GM18517 (cell line): ENCODE results near the gene TRRAP.

Source experiments
- ATAC-seq: cut with Tn5 transposase; IDR thresholded peaks from one replicate; pipeline ENCODE4 v1.9.1; 2021; ENCODE audit warnings: mild to moderate bottlenecking, moderate library complexity; ENCODE audit not compliant: unreplicated experiment

Gene TRRAP

GRCh38 chr7:99021941-99022560 lies 143.7 kb downstream of the TRRAP start:
- ATAC-seq: no peak

DNA sequence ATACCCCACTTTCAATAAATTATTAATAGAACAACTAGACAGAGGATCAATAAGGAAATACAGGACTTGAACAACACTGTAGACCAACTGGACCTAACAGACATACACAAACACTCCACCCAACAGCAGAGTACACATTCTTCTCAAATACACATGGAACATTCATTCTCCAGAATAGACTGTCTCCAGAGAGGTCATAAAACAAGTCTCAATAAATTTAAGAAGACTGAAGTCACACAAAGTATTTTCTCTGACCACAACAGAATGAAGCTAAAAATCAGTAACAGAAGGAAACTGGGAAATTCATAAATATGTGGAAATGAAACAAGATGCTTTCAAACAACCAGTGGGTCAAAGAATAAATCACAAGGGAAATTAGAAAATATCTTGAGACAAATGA lies 145.7 kb downstream of the TRRAP start:
- ATAC-seq: no peak

GRCh38 chr7:99027241-99027640 lies 148.9 kb downstream of the TRRAP start:
- no peak for ATAC-seq

DNA sequence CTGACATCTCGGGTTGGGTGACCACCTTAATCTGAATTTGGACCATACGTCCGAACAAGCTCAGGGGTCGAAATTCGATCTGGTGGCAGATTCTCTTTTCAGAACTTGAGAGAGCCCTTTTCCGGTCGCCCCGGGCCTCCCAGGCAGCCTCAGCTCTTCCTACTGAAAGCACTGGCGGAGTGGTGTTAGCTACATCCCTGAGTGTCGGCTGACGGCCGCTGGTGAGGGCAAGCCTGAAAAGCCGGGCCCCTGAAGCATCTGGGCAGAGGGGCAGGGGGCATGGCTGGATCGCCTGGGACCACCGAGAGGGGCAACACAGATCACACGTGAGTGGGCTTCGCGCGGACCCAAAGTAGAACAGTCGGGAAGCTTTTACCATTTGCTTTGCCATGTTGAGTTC lies 149.5 kb downstream of the TRRAP start:
- ATAC-seq: no peak

GRCh38 chr7:99028261-99028973 lies 150.1 kb downstream of the TRRAP start:
- ATAC-seq: no peak

DNA sequence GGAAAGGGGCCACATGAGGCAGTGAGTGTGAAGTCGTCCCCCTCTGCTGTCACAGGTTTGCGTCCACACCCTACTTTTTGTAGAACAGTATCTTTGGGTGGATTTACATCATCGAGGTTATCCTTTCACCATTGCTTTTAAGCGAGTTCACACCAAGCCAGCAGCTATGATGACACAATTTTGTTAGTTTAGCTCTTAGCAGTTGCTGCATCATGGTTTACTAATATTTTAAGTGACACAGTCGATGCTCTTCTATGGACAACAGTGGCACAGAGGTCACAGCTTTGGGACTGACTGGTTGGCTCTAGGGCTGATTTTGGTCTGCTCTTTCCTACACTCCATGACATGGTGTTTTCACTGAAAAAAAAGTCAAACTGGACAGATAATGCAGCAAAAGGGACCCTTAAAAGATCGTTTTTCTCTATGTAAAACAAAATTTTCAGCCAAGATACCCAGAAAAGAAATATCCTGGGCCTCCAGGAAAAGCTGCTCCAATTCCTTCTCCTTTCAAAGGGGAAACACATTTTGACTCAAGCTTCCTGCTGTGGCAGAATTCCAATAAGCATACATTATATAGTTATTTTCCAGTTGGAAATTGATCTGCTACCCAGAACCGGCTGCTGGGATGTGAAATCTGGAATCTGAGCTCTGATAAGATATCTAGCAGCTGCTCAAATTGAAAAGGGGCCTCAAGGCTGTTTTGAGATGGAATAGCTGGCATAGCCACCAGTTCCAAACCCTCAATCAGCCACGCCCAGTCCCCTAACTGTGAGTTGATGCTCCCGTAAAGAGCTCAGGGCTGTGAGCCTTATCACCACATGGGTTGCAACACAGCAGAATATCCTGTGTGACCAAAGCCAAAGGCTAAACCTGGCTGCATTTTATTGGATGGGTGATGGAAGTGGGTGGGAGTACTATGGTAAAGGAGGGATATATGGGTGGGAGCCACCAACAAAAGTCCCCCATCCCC lies 151.4 kb downstream of the TRRAP start:
- no peak for ATAC-seq

DNA sequence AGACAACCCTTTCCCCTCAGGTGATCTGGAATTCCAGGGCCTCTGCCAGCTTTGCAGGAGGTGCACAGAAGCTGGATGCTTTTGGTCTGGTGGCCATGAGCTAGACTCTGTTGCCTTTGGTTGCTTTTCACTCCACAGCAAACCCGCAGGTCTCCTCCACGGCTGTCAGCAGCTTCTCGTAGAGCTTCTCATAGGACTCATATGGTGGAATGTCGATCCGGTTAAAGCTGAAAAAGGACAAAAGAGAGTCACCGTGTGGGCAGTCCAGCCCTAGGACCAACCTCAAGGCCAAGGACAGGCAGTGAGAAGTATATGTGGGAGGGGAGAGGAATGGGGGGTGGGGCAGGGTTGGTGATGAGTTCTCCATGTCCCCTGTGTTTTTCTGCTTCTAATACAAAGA lies 152.1 kb downstream of the TRRAP start:
- no peak for ATAC-seq

GRCh38 chr7:99030951-99031350 lies 152.6 kb downstream of the TRRAP start:
- no peak for ATAC-seq

DNA sequence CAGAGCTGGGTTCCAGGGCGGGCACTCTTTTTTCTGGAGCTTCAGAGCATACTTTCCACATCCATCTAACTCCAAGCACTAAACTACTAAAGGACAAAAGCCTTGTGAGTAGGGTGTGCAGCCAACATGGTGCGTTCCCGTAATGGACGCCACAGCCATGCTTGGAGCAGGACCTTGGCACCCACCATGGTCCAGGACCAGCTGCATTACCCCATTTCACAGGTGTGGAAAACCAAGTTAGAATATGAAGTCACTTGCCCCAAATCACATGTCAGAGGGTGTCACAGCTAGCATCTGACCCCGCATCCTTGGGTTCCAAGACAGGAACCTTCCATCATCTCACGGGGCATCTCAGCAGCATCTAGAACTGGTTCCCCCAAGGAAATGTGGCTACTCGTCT lies 153.2 kb downstream of the TRRAP start:
- ATAC-seq: no peak

DNA sequence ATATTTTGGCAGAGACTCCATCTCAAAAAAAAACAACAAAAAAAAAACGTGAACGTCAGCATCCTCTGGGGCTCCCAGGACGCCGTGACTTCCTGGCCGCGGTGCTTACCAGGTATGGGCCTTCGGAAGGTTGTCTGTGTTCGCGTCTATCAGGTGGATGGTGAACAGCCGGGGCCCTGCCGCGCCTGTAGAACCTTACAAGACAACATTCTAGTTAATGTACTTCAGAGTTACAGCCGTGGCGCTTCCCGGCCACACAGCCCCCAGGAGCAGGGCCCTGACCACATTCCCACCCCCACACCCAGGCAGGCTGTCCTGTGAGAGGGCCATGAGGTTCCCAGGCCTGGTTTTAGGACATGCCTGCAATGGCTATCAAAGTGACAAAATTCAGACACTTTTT lies 154.6 kb downstream of the TRRAP start:
- ATAC-seq: no peak

DNA sequence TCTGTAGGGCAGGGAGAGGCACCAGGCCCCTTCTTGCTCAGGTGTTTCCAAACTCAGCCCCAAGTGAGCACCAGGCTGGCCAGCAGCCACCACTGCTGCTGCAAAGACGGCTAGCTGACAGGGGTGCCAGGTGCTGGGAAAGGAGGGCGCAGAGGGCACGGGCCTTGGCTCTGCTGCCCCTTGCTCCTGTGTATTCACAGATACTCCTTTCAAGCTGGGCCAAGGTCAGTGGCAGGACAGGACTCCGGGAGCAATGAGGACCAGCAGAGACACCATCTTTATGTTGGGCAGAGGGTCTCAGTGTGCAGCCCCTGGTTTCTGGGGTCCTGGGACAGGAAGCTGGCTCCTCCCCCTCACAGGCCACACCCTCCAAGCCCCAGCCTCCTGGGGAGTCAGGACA lies 155.4 kb downstream of the TRRAP start:
- ATAC-seq: no peak

DNA sequence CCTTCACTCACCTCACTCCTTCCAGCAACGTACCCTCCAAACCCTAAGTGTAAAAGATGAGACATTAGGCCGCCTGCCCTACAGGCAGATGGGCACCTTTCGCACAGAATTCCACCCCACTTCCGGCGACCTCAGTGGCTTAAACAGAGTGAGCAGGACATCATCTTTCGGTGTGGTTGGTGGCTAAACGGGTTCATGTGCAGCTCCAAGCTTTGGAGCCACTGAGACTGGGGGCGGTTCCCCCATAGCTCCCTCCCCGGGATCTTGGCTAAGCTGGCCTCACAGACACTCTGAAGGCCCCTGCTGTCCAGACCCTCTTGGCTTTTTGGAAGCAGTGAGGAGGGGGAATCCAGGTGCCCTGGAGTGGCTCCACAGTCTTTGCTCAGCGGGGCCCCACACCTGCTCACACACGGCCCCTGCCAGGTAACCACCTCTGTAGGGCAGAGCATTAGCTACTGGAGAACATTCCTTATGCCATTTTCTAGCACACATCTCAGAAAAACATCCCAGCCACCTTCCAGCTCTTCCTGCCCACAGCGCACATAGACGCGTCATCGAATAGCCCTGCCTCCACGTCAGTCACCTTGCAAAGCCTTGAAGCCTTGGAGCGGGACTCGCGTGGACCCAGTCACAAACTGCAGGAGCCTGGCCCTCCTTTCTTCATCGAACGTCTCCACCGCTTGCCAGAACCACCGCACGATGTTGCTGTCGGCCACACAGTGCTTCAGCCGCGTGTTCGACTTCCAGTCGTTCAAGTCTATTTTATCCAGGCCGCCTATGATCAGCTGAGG lies 156.8 kb downstream of the TRRAP start:
- no peak for ATAC-seq

- no peak for ATAC-seq
Measured at GRCh38 chr7:99035723-99036545, 157.6 kb downstream of the TRRAP start.

DNA sequence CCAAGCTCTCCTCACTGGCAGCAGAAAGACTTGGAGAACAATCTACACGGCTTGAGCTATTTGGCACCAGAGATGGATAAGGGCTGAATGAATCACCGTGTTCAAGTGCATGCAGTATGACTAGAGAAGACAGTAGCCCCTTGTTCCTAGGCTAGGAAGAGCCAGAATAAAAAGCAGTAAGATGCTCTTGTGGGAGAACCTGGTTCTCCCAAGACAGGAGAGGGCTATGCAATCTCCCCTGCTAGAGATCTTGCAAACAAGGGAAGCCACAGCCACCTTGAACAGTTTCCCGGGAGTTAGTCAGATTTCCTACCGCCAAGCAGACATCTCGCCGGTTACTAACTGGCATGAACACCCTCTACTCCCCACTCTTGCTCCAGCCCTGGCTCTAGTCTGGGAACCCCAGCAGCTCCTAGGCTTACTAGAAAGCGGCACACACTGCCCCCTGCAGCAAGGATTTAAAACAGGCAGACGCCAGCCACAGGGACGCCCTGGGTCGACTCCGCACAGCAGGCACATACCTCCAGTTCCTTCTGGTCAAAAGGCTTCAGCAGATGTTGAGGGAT lies 158.3 kb downstream of the TRRAP start:
- ATAC-seq: no peak

DNA sequence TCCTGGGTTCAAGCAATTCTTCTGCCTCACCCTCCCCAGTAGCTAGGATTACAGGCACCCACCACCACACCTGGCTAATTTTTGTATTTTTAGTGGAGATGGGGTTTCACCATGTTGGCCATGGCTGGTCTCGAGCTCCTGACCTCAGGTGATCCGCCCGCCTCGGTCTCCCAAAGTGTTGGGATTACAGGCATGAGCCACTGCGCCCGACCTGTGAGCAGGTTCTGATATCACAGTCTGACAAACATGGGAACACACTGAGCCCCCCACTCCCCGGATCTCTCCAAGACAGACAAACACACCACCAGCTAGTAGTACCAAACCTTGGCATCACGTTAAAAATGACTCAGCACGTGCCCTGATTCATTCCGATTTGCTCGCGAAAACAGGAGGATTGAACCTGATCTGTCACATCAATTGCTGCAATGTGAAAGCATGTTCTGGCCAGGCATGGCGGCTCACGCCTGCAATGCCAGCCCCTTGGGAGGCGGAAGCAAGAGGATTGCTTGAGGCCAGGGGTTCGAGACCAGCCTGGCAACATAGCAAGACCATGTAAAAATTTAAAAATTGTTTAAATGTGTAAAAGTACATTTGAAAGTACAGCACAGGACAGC lies 159.1 kb downstream of the TRRAP start:
- ATAC-seq: no peak

DNA sequence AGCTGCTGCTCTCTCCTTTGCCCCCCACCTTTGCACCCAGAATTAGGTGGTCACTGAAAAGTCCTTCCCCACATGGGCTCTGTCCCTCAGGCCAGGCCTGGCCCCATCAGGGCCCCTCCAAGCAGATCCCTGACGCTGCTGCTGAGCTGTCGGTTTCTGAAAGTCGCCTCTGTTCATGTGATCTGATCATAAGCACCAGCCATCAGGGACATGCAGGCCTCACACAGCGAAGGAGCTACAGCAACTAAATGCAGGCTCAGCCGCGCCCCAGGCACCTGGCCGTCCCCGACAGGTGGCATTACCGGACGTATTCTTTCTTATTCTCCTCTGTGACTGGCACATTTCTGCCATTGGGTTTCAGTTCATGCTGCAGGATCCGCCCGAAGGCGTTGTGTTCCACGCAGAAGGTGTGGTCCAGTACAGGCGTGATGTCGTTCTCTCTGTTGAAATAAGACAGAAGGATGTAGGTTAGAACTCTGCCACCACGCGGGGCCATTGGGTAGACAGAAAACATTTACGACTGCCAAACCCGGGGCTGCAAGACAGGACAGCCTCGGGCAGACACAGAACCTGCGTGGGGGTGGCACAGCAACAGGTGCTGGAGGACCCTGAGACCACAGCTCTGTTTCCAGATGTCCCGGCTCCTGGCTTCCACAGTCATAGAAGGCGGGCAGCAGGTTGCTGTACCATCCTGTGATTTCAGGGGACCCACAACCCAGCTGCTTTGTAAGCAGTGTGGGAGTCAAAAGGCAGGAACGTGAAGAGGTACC lies 159.9 kb downstream of the TRRAP start:
- no peak for ATAC-seq

GRCh38 chr7:99039384-99039891 lies 161.1 kb downstream of the TRRAP start:
- no peak for ATAC-seq
